Measurements from ENCODE around the gene CYB561D1. TPM values are rescaled to one million over a fixed set of nuclear protein-coding genes. Genes with fewer than 3 reads are reported as not detected.

CYB561D1 gene
- total and polyA plus RNA-seq, 4 donors = 1.3 to 2.8 (median 2.0) TPM

DNA sequence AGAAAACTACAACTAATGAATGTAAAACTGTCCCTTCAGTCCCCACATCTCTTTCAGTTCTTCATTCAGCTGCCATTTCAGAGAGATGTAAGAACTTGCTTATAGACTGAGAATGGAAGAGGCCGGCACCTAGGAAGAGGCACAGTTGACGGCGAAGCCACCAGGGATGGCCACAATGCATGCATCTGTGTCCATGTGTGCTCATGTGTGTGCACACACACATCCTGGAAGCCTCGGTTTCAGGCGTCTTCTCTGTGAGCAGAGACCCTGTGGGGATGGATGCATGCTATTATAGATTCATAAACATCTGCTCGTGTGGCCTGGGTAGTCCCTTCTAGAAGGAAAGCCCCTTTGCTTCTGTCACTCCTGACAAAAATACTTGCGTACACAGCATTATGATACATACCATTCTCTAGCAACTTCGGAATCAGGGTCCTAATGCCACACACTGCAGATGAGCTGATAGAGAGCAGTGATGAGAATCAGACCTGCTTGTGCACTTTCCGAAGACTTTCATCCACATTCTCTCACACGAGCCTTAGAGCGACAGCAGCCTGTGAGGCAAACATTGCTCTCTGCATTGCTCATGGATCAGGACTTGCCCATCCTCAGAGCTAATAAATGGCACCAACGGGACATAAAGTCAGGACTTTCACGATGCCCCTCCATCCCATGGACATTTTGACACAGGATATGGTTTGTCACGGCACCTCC, 33.4 kb downstream of the CYB561D1 start:
- Histone ChIP-seq H3K27ac (ENCODE audit: low read depth in 1 of 2, low read length in 2 of 2) (no peak overlapping the region), H3K4me3 (ENCODE audit: low read depth in 1 of 3, low read length in 3 of 3) (no peak overlapping the region), H3K4me1 (ENCODE audit: control insufficient read depth in 4 of 4, insufficient read depth in 4 of 4, low read length in 3 of 4) (peaks cover 0 to 2% (median 0%) of the 10 kb centered on the region in 4 donors), H3K36me3 (ENCODE audit: control insufficient read depth in 4 of 4, insufficient read depth in 3 of 4, low read depth in 1 of 4, low read length in 3 of 4) (no peaks in the 10 kb centered on the region), H3K9me3 (ENCODE audit: control insufficient read depth in 4 of 4, low read length in 3 of 4) (no peaks in the 10 kb centered on the region), H3K9ac (ENCODE audit: low read depth in 1 of 2, low read length in 2 of 2) (no peak overlapping the region), H3K27me3 (ENCODE audit: control insufficient read depth in 4 of 4, insufficient read depth in 4 of 4, low read length in 3 of 4) (no peaks in the 10 kb centered on the region)
- WGBS = 78% methylated on average over 14 of the region's 14 CpGs
- TF ChIP-seq HNF4G (IDR thresholded peaks at IDR 0.05) (no peak), TAF1 (conservative IDR thresholded peaks at IDR 0.05) (no peak)
- TF ChIP-seq, protein P1, sequence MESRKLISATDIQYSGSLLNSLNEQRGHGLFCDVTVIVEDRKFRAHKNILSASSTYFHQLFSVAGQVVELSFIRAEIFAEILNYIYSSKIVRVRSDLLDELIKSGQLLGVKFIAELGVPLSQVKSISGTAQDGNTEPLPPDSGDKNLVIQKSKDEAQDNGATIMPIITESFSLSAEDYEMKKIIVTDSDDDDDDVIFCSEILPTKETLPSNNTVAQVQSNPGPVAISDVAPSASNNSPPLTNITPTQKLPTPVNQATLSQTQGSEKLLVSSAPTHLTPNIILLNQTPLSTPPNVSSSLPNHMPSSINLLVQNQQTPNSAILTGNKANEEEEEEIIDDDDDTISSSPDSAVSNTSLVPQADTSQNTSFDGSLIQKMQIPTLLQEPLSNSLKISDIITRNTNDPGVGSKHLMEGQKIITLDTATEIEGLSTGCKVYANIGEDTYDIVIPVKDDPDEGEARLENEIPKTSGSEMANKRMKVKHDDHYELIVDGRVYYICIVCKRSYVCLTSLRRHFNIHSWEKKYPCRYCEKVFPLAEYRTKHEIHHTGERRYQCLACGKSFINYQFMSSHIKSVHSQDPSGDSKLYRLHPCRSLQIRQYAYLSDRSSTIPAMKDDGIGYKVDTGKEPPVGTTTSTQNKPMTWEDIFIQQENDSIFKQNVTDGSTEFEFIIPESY (IDR thresholded peaks at IDR 0.05) = no peak
- TF ChIP-seq, protein P2, sequence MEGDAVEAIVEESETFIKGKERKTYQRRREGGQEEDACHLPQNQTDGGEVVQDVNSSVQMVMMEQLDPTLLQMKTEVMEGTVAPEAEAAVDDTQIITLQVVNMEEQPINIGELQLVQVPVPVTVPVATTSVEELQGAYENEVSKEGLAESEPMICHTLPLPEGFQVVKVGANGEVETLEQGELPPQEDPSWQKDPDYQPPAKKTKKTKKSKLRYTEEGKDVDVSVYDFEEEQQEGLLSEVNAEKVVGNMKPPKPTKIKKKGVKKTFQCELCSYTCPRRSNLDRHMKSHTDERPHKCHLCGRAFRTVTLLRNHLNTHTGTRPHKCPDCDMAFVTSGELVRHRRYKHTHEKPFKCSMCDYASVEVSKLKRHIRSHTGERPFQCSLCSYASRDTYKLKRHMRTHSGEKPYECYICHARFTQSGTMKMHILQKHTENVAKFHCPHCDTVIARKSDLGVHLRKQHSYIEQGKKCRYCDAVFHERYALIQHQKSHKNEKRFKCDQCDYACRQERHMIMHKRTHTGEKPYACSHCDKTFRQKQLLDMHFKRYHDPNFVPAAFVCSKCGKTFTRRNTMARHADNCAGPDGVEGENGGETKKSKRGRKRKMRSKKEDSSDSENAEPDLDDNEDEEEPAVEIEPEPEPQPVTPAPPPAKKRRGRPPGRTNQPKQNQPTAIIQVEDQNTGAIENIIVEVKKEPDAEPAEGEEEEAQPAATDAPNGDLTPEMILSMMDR (IDR thresholded peaks at IDR 0.05; ENCODE audit: low read depth, low read length, missing input control) = no peak
- TF ChIP-seq, protein P3, sequence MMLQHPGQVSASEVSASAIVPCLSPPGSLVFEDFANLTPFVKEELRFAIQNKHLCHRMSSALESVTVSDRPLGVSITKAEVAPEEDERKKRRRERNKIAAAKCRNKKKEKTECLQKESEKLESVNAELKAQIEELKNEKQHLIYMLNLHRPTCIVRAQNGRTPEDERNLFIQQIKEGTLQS (IDR thresholded peaks at IDR 0.05) = no peak
- no peak for DNase-seq (ENCODE audit: low spot score)

DNA sequence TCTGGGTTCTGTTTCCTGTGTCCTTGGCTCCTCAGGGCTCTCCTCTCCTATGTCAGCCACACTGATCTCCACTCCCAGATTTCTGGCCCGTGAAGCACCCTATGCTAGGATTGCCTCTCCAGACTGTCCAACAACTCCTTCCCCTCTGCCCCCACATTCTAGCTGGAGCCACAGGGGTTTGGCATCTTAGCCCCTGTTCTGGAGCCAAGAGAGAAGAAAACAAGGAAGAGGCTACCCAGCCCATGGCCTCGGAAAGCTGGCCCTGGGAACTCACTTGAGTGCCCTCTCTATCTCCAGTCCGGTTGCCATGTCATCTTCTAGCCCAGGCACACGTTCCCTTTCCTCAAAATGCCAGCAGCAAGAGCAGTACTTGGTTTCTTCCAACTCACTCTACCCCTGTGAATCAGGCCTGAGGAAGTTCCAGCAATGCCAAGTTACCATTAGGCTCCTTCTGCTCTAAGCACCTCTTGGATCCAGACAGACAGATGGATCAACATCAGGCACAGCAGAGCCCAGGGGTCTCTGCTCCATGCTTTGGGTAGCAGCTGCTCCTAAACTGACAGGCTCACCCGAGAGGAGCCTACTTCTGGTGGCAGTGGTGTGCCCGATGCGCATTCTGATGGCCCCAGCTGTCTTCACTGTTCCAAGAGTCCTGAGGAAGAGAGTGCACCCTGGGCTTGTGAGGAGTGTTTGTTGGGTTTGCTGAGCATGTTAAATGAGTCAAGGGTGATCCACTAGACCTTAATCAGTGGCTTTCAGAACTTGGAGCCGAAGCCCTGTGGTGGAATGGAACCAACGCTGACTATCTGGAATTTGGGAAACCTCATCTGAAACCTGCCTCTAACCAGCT, 34.2 kb downstream of the CYB561D1 start:
- no peak overlapping the region for H3K4me3 ChIP-seq (ENCODE audit: low read depth in 1 of 3, low read length in 3 of 3)
- no peaks in the 10 kb centered on the region for H3K27me3 ChIP-seq (ENCODE audit: control insufficient read depth in 4 of 4, insufficient read depth in 4 of 4, low read length in 3 of 4)
- no peaks in the 10 kb centered on the region for H3K9me3 ChIP-seq (ENCODE audit: control insufficient read depth in 4 of 4, low read length in 3 of 4)
- no peak overlapping the region for H3K27ac ChIP-seq (ENCODE audit: low read depth in 1 of 2, low read length in 2 of 2)
- no peak for DNase-seq (ENCODE audit: low spot score)
- 86% methylated on average over 9 of the region's 9 CpGs for WGBS
- peaks cover 0 to 4% (median 1%) of the 10 kb centered on the region in 4 donors for H3K4me1 ChIP-seq (ENCODE audit: control insufficient read depth in 4 of 4, insufficient read depth in 4 of 4, low read length in 3 of 4)
- TF ChIP-seq RXRA (IDR thresholded peaks at IDR 0.05) = no peak
- no peaks in the 10 kb centered on the region for H3K36me3 ChIP-seq (ENCODE audit: control insufficient read depth in 4 of 4, insufficient read depth in 3 of 4, low read depth in 1 of 4, low read length in 3 of 4)
- no peak overlapping the region for H3K9ac ChIP-seq (ENCODE audit: low read depth in 1 of 2, low read length in 2 of 2)

DNA sequence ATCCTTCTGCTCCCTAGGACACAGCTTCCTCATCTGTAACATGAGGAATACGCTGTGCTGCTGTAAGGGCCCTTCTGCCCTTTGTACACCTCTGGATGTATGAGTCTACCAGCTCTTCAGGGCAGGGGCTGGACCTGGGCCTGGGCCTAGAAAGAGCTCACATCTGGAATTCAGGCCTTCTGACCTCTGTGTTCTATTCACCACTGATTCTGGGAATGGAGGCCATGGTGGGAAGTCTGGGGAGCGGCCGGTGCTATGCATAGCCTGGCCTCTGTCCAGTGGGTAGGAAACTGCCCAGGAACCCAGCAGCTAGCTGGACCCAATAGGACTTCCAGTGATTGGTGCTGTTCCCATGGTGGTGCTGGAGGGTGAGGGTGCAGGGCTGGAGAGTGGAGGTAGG, 34.8 kb downstream of the CYB561D1 start:
- no peaks in the 10 kb centered on the region for H3K9me3 ChIP-seq (ENCODE audit: control insufficient read depth in 4 of 4, low read length in 3 of 4)
- WGBS = 91% methylated on average over 3 of the region's 3 CpGs
- TF ChIP-seq FOXA1 (IDR thresholded peaks at IDR 0.05) = no peak
- TF ChIP-seq SP1 (IDR thresholded peaks at IDR 0.05) = no peak
- TF ChIP-seq YY1 (IDR thresholded peaks at IDR 0.05) = no peak
- TF ChIP-seq, protein P4, sequence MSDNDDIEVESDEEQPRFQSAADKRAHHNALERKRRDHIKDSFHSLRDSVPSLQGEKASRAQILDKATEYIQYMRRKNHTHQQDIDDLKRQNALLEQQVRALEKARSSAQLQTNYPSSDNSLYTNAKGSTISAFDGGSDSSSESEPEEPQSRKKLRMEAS (IDR thresholded peaks at IDR 0.05) = no peak
- TF ChIP-seq, protein P1 (IDR thresholded peaks at IDR 0.05) = no peak
- TF ChIP-seq, protein P3 (IDR thresholded peaks at IDR 0.05) = no peak
- TF ChIP-seq TAF1 (conservative IDR thresholded peaks at IDR 0.05) = no peak
- no peak for TF ChIP-seq EGR1 (IDR thresholded peaks at IDR 0.05; ENCODE audit: low read depth in 2 of 2)
- TF ChIP-seq NR2F2 (IDR thresholded peaks at IDR 0.05) = no peak
- TF ChIP-seq, protein P2 (IDR thresholded peaks at IDR 0.05; ENCODE audit: low read depth, low read length, missing input control) = no peak
- TF ChIP-seq RXRA (IDR thresholded peaks at IDR 0.05) = no peak
- no peak for TF ChIP-seq JUND (IDR thresholded peaks at IDR 0.05)
- TF ChIP-seq HNF4G (IDR thresholded peaks at IDR 0.05) = no peak

More for the DNA sequence above, 34.8 kb downstream of the CYB561D1 start:
- DNase-seq (ENCODE audit: low spot score) = no peak
- no peak overlapping the region for H3K9ac ChIP-seq (ENCODE audit: low read depth in 1 of 2, low read length in 2 of 2)
- peaks cover 0 to 4% (median 1%) of the 10 kb centered on the region in 4 donors for H3K4me1 ChIP-seq (ENCODE audit: control insufficient read depth in 4 of 4, insufficient read depth in 4 of 4, low read length in 3 of 4)
- H3K27me3 ChIP-seq (ENCODE audit: control insufficient read depth in 4 of 4, insufficient read depth in 4 of 4, low read length in 3 of 4) = no peaks in the 10 kb centered on the region
- no peak overlapping the region for H3K4me3 ChIP-seq (ENCODE audit: low read depth in 1 of 3, low read length in 3 of 3)
- no peak overlapping the region for H3K27ac ChIP-seq (ENCODE audit: low read depth in 1 of 2, low read length in 2 of 2)
- no peaks in the 10 kb centered on the region for H3K36me3 ChIP-seq (ENCODE audit: control insufficient read depth in 4 of 4, insufficient read depth in 3 of 4, low read depth in 1 of 4, low read length in 3 of 4)
